Measurements from ENCODE around the gene FUOM. TPM values are rescaled to one million over a fixed set of nuclear protein-coding genes. Genes with fewer than 3 reads are reported as not detected.
"Not testable (repeated sequence)": the region's sequence is repeated elsewhere in the genome, so short reads cannot be mapped to it uniquely, and the experiment has no call there.

The FUOM gene
- total RNA-seq, 1 experiment from 2014 or later = 0.80 TPM

DNA sequence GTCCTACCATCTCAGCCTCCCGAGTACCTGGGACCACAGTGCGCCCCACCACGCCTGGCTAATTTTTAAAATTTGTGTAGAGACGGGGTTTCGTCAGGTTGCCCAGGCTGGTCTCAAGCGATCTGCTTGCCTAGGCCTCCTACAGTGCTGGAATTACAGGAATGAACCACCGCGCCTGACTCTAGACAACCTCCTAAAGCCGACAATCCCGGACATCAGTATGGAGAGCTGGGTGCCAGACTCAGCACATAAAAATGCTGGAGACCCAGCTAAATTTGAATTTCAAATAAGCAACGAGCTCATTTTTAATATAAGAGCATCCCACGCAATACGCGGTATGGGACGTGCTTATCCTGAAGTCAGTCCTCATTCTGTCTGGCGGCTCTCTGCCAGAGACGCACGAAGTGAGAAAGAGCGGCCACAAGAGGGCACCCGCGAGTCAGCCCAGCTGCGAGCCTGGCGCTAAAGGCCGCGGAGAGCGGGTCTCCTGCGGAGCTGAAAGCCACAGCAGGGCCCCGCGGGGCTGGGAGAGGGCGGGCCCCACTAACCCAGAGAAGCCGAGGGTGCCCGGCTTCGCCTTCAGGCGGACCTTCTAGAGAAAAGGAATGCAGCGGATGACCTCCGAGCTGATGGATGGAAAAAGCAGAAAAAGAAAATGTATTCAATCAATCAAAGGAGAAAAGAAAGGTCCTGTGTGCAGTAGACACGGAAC, 28.2 kb downstream of the FUOM start:
- peak; percentile 80 for DNase-seq (ENCODE audit: low read depth)

DNA sequence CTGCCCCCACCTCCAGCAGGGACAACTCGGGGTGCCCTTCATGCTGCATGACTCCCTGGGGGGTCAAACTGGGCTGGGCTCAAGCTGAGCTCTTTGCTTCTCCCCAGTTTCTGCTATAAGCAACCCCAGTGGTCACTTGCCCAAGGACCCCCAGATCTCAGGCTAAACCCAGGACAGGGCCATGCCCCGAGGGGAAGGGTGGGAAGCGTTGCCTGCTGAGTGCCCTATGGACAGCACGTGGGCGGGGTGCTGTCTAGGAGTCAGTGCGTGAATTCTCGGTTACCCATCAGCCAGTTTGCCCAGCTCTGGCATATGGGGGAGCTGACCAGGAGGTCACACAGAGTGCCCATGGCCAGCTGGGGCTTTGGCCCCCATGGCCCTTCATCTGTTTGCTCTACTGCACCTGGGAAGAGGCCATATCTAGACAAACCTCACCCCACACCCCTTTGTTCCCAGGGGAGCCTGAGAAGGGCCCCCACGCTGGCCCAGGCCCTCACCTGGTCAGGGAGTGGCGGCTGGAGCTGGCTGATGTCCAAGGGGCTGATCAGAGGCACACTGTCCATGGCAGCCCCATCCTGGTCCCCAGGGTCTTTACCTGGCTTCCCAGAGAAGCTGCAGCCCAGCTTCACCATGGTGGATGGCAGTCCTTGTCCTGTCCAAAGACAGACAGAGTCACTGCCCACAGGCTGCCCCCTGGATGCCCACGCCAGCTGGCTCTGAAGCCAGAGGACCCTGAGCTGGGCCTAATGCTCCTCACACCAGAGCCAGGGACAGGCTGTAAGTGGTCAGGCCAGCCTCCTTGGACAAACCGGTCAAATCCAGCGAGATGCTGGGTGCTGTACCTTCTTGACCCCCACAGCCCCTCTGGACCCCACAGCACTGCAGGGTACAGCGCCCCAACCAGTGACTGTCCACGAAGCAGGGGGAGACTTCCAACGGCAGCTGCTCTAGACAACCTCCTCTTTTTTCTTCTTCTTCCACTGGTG, 29.2 kb downstream of the FUOM start:
- DNase-seq (ENCODE audit: low read depth) = no peak

DNA sequence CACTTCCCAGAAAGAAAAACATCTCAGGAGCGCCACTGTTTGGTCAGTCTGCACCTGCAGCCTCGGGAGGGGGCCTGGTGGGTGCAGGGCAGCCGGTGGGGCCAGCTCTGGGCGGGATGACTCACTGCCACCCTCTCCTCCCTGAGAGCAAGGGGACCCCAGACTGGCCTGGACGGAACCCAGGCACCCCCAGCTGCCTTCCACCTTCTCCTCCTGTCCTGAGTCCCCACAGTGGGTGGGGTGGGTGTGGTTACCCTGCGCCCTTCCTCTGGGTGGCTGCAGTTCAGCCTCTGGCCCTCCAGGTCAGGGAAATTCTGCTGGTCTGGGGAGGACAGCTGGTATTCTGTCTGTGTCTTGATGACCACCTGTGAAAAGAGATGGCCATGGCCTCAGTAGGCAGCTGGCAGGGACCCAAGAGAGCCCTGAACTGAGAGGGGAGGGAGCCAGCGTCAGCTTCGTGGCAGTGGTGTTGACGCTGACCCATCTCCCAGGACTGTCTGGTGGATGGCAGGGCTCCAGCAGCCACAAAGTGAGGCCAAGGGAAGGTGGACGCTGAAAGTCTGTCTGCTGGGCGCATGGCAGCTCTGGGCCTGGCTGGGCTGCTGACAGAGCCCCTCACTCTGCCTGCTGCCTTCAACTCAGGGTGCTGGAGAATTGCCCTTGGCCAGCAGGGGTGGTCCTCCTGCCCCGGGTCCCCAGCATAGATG, 30.0 kb downstream of the FUOM start:
- no peak for DNase-seq (ENCODE audit: low read depth)

DNA sequence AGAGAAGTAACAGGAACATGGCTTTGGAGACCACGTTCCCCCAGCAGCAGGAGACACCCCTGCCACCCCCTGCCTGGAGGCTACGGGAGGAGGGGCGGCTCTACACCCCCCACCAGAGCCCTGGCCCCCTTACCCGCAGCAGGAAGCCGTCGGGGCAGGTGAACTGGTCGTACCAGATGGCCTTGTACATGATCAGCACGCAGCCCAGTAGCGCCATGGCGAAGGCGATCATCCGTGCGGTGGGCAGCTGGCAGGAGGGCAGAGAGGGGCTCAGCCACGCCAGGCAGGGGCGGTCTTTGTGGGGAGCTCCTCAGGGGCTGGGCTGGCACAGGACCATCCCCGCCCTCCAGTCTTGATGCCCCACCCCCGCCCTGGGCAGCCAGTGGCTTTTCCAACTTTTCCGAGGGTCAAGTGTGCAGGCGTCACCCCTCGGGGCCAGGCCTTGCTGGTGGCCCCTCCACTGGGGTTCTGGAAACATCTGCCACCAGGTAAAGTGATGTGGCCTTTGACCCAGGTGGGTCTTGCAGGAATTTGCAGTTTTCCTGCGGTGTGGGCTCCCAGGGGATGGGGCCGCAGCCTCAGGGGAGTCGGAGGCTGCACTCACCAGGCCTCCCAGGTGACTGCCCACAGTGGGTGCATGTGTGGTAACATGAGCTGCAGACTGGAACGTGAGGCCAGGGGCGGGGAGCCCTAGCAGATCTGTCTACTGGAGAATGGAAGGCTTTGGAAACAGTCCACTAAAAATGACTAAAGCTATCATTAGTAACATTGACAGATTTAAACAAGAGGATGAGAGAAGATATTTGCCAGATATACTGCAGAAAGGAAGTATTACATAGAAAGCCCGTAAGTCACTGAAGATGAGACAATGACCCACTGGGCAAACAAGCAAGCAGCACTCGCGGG, 30.8 kb downstream of the FUOM start:
- DNase-seq (ENCODE audit: low read depth) = no peak

DNA sequence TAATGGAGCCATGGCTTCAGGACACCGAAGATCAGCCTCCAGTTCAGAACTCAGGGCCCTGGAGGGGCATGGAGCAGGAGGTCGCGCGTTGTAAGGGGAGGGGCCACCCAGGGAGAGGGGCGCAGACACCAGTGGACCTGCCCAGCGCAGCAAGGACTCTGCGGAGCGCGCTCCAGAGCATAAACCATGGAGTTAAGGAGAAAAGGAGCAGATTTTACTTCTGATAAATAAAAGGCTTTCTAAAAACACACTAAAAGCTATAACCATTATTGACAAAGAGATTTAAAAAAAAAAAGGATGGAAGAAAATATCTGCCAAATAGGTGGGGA, 31.6 kb downstream of the FUOM start:
- DNase-seq (ENCODE audit: low read depth) = no peak

DNA sequence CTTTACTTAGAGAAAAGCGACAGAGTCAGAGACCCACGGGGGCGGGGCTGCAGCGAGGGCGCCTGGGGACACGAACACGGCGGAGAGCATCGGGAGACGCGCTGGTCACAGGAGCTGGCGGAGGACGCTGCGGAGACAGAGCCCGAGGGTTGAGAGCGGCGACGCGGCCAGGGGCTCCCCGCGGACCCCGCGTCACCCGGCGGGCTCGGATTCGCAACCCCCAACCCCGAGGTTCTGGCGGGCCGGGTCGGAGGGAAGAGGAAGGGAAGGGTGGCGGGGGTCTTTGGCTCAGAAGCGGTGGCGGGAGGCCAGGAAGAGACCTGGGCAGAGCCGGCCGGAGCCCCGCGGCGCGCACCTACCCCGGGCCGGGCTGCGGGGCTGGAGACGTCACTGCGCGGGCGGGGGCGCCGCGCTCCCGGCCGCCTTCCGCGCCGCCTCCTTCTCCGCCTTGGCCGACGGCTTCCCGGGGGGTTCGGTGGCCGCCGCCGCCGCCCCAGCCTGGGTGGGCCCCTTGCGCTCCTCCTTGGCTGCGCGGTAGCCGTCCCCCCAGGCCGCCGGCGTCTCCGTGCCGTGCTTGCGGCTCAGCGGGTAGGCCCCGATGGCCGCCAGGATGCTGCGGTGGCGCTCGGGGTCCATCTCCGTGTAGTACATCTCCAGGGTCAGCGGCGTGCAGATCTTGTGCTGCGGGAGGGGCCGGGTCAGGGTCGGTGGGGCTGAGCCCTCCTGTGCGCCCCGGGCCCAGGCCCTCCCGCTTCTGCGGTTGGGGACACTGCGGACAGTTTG, 32.2 kb downstream of the FUOM start:
- no peak for DNase-seq (ENCODE audit: low read depth)

DNA sequence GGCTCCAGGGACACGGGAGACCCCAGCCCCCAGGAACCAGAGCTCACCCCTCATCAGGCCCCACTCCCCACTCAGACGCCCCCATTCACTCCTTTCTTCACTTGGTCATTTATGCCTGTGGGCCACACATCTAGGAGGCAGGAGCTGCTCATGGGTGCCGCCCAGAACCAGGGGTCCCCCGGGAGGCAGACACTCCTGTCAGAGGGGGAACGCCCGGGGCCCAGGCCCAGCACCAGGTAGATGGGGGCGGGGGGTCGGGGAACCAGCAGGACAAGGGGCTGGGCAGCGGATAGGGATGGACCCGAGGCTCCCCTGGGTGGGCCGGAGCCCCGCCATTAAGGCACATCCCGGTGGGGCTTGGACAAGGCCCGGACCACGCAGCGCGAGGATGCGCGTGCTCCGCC, 33.0 kb downstream of the FUOM start:
- DNase-seq (ENCODE audit: low read depth) = no peak

DNA sequence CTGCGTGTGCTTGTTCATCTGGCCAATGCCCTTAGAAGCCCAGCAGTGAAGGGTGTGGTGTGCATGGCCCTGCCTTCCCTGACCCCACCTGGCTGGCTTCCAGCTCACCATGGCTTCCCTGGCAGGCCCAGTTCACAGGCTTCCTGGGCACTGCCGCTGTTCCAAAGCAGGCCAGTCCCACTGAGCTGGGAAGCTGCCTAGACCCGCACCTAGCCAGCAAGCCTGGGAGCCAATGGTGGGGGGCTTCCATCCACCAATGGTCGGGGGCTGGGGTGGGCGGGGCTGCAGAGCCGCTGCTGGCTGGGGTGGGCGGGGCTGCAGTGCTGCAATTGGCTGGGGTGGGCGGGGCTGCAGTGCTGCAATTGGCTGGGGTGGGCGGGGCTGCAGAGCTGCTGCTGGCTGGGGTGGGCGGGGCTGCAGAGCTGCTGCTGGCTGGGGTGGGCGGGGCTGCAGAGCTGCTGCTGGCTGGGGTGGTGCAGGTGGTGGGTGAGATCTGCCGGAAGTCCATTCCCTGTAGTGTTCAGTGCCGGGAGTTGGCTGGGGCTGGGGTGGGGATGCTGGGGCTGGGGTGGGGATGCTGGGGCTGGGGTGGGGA, 33.5 kb downstream of the FUOM start:
- peak; percentile 51 for DNase-seq (ENCODE audit: low read depth)

DNA sequence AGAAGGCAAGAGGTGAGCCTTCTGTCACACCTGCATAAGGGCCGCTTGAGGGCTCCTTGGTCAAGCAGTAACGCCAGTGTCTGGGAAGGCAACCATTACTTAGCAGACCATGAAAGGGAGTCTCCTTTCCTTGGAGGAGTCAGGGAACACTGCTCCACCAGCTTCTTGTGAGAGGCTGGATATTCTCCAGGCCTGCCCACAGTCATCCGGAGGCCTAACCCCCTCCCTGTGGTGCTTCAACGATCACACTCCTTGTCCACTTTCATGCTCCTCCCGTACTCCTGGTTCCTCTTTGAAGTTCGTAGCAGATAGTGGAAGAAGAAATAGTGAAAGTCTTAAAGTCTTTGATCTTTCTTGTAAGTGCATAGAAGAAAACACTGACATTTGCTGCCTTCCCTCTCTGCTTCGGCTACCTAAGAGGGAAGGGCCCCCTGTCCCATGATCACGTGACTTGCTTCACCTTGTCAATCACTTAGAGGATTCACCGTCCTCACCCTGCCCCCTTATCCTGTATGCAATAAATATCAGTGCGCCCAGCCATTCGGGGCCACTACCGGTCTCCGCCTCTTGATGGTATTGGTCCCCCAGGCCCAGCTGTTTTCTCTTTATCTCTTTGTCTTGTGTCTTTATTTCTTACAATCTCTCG, 35.6 kb downstream of the FUOM start:
- not testable (repeated sequence) for DNase-seq (ENCODE audit: low read depth)

DNA sequence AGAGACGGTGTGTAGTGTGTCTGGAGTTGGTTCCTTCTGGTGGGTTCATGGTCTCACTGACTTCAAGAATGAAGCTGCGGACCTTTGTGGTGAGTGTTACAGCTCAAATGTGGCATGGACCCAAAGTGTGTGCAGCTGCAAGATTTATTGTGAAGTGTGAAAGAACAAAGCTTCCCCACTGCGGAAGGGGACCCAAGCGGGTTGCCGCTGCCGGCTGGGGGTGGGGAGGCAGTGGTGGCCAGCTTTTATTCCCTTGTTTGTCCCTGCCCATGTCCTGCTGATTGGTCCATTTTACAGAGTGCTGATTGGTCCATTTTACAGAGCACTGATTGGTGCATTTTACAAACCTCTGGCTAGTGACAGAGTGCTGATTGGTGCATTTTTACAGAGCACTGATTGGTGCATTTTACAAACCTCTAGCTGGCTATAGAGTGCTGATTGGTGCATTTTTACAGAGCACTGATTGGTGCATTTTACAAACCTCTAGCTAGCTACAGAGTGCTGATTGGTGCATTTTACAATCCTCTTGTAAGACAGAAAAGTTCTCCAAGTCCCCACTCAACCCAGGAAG, 36.9 kb downstream of the FUOM start:
- not testable (repeated sequence) for DNase-seq (ENCODE audit: low read depth)

DNA sequence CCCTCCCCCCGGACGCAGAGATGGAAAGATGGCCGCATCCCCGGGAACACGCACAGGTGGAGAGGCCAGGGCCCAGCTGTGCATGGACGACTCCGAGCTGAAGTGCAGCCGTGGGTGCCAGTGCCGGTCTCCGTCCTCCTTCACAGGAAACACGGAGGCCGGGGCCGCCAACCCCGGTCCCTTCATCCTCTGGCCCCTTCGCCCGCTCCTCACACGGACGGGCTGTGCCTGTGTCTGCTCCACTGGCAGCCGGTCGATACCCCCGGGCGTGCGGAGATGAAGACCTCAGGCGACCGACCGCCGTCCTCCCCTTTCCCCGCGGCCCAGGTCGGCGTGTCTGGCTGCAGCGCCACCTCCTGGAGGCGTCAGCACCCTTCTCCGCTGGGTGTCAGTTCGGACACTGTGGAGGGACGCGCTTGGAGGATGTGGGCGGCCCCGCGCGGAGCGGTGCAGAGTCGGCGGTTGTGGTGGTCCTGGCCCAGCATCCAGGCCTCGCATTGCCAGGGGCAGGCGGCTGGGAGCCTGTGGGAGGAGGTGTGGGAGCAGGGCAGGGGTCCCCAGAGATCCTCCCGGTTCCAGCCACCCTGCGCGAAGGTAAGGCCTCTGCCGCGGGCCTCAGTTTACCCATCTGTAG, 39.2 kb downstream of the FUOM start:
- peak; percentile 69 for DNase-seq (ENCODE audit: low read depth)

DNA sequence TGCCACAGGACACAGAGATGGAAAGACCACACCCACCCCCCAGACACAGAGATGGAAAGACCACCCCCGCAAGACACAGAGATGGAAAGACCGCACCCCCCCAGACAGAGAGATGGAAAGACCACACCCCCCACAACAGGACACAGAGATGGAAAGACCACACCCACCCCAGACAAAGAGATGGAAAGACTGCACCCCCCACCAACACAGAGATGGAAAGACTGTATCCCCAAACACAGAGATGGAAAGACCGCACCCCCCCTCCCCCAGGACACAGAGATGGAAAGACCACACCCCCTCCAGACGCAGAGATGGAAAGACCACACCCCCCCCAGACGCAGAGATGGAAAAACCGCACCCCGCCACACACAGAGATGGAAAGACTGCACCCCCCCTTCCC, 41.1 kb downstream of the FUOM start:
- DNase-seq (ENCODE audit: low read depth) = no peak

DNA sequence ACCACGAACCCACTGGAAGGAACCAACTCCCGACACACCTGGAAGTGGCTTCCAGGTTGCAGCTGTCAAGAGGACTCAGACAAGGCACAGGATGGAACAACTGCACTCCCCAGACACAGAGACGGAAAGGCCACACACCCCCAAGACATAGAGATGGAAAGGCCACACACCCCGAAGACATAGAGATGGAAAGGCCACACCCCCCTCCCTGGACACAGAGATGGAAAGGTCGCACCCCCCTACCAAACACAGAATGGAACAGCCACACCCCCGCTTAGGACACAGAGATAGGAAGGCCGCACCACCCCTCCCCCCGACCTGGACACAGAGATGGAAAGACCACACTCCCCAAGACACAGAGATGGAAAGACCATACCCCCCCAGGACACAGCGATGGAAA, 41.6 kb downstream of the FUOM start:
- no peak for DNase-seq (ENCODE audit: low read depth)

DNA sequence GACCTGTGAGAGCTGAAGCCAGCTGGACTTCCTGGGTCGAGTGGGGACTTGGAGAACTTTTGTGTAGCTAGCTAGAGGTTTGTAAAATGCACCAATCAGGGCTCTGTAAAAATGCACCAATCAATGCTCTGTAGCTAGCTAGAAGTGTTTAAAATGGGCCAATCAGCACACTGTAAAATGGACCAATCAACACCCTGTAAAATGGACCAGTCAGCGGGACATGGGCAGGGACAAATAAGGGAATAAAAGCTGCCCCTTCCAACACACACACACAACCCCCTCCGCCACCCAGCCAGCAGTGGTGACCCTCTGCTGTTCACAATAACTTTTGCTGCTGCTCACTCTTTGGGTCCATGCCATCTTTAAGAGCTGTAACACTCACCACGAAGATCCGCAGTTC, 42.0 kb downstream of the FUOM start:
- no peak for DNase-seq (ENCODE audit: low read depth)

DNA sequence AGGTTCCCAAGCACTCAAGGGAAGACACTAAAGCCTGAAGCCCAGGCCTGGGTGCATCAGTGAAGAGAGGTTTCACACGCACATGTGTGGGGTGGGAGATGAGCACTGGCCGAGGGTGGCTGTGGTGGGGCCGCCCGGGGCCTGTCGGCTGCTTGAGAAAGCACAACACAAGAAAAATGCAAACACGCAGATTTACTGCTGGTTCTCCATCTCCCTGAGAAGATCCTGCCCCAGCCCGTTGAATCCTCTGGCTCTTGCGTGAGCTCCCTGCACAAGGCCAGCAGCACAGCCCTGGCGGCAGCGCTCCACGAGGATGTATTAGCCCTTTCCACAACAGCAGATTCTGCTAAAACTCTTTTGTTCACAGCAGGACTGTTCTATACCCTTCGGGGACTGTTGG, 42.9 kb downstream of the FUOM start:
- no peak for DNase-seq (ENCODE audit: low read depth)

DNA sequence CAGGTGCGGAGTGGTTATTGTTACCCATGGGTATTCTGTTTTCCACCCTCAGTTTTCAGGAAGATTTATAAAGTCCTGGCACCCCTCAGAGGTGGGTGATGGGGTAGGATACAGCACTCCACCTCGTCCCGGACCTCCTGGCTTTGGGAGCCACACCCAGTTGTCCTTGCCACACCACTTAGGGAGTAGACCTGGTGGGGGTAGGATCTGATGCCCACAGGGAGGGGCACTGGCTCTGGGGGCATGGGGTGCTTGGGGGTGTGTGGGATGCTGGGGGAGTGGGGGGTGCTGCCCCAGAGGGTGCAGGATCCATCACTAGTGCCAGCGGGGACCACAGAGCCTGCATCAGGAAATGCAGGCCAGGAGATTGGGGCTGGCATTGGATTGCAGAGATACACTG, 44.6 kb downstream of the FUOM start:
- DNase-seq (ENCODE audit: low read depth) = no peak

DNA sequence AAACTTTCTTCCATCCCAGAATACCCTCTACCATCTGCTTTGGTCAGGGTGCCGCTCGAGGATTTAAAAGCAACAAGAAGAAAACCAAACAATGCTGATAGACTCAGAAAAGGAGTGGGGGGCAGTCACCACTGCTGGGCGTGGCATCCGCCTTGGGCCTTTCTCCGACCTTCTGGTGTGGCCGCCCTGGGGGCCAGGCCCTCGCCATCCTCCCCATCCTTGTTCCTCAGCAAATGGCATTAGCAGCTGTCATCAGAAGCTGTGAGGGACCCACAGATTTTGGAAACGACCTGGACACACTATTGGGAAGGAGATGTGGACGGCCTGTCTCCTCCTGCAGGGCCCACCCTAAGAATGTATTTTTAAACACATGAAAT, 45.1 kb downstream of the FUOM start:
- no peak for DNase-seq (ENCODE audit: low read depth)

DNA sequence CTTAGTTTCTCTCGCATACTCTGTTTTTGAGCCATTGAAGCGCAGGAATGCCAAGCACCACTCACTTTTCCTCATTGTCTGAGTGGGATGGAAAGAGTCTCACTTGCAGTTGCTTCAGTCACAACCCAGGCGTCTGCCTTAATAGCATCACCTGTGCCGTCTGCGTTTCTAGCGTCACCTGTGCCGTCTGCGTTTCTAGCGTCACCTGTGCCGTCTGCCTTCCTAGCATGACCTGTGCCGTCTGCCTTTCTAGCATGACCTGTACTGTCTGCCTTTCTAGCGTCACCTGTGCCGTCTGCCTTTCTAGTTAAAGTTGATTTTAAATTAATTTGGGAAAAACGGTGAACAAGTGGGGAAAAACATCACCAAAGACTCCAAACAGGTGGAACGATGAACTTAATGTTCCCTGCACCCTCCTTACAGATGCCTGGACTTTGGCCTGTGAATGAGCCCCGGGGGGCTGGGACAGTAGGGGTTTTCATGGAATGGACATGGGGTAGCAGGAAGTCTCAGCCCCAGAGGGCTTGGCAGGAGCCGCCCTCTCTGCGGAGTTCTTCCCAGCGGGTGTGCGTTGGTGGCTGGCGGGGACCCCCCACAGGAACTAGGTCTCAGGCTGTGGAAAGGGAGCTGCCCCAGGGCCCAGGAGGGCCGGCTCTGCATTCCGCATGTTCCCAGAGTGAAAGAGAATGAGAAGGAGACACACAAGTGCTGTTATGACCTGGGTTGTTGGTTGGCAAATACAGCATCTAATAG, 45.6 kb downstream of the FUOM start:
- DNase-seq (ENCODE audit: low read depth) = no peak

Data from Daoy (cell line).